ENCODE results near the gene RHOBTB3.

RHOBTB3 gene

DNA sequence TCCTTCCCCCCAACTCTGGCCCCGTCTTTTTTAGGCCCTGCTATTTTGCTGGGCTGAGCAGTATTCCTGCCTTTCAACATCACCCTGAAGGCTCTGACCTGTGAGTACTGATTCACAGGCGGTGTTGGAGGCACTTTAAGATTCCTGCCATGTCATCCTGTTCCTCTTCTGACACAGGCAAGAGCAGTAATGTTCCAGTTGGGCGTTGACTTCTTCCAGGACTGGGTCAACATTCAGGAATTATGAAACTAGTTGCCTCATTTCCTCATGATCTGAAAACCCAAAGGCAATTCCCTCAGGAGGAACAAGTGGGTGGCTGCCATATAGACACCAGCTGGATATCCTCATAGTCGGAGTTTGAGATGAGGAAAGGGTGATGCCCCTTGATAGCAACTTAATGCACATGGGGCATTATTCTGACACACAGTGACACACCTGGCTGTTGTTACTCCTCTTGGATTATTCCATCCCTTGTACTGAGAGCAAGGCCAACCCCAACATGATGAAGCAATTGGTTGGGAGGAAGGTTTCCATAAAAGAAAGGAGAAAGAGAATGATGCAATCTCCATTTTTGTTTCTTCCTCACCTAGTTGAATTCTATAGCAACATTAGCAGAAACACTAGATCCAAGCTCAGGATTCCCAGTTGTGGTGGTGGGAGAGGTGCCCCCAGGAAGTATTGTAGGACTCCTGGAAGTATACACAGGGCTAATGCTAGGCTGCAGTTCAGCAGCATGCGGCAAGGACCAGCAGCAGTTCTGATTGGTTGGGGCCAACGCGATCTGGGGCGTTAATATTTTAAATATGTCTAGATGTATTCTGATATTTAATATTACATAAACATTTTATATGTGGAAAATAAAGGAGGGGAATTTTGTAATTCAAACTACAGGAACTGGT, 111.0 kb downstream of the RHOBTB3 start:
- no peak for DNase-seq (ENCODE audit: low spot score)

DNA sequence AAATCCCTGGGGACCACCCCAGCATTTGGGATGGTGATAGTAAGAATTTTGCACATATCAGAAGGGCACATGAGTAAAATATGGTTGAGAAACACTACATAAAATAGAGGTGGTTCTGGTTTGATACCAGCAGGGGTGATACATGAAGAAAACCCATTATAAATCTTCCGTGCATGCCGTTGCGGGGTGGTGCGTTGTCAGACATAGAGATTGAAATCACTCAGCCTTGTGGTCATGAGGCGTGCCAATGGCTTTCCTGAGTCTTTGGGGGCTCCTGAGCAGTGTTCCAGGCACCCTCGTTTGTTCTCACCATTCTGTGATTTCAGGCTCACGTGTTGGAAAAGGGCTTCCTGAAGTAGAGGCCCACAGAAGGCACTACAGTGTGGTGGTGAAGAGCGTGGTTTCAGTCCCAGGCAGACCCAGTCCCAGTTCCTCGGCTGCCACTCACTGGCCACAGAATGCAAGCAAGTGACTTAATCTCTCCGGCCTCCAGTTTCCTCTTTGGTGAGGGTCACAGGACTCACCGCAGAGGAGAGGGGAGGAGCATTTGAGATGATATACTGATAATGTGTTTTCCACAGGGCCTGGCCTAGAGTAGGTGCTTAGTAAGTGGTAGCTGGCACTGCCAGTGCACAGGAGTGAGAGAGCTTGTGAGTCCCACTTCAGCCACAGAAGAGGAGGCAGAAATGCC, 111.9 kb downstream of the RHOBTB3 start:
- DNase-seq (ENCODE audit: low spot score): peak; percentile 75

DNA sequence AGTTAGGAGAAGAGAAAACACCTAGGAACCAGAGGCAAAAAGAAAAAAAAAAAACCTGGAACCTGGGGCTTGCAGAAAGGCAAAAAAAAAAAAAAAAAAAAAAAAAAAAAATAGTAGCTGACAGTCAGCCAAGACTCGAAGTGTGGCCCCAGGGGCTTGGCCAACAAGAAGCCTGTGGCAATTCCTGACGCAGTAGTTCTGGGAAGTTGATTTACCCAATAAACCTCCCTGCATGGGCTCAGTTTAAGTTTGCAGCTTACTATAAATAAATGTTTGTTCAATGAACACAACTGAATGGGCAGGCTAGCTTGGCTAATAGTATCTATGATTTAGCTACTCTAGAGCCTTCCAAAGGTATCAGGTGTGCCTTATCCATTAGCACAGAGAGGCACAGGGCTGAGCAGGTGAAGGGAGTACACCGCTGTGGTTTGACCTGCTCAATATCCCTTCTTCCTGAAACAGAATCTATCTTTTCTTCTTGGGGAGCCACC, 112.6 kb downstream of the RHOBTB3 start:
- DNase-seq (ENCODE audit: low spot score): no peak

GRCh38 chr5:95845391-95845790, 114.3 kb downstream of the RHOBTB3 start:
- DNase-seq (ENCODE audit: low spot score): no peak
